Testis (tissue), 3 donors: Measurements from ENCODE around the gene ASCC1. TPM values are rescaled to one million over a fixed set of nuclear protein-coding genes. Genes with fewer than 3 reads are reported as not detected.
"Not testable (repeated sequence)": the region's sequence is repeated elsewhere in the genome, so short reads cannot be mapped to it uniquely, and the experiment has no call there.

Experiments
- DNase-seq: peaks from one replicate; pipeline ENCODE4 v3.0.0-alpha.2; 2019
- H3K27ac ChIP-seq, 2 donors: fragments of 200-600 bp; sonication (generic); one replicate each; pipeline ENCODE4 v1.5.1; 2019
- H3K27me3 ChIP-seq: fragments of 200-600 bp; sonication (generic); one replicate; pipeline ENCODE4 v1.5.1; 2019
- H3K36me3 ChIP-seq: fragments of 200-600 bp; sonication (generic); one replicate; pipeline ENCODE4 v1.5.1; 2017; ENCODE audit warnings: low read depth; ENCODE audit errors: missing control alignments
- H3K4me1 ChIP-seq: fragments of 200-600 bp; sonication (generic); one replicate; pipeline ENCODE4 v1.5.1; 2019
- H3K4me3 ChIP-seq, 2 donors: fragments of 200-600 bp; sonication (generic); one replicate each; pipeline ENCODE4 v1.5.1; 2017 to 2019
- H3K9me3 ChIP-seq: fragments of 200-600 bp; sonication (generic); one replicate; pipeline ENCODE4 v1.5.1; 2017
- CTCF ChIP-seq, 3 experiments: fragments of 450-650 bp in 2 of 3; fragments of 200-600 bp in 1 of 3; sonication (generic) in 1 of 3; IDR thresholded peaks; one replicate each; pipeline ENCODE4 v1.5.1; 2016 to 2019; ENCODE audit warnings: antibody characterized with exemption in 3 of 3, mild to moderate bottlenecking in 2 of 3, moderate library complexity in 1 of 3
- POLR2A ChIP-seq: fragments of 450-650 bp; IDR thresholded peaks from one replicate; pipeline ENCODE4 v1.6.1; 2017; ENCODE audit warnings: antibody characterized with exemption, mild to moderate bottlenecking, moderate library complexity
- WGBS, 2 donors: methylation state at CpG; one replicate each; pipeline ENCODE4 v1.1.5; 2018; 5-methylcytosine and 5-hydroxymethylcytosine counted together
- intact Hi-C: fragments of 100-400 bp; cut with DNase I; formaldehyde crosslinking; loops from one replicate; pipeline ENCODE4 v1.15.1; 2023; ENCODE audit warnings: low total_unique reads
- polyA plus RNA-seq: library from polyadenylated mRNA; stranded (reverse); fragments of 350-450 nt; fragmentation: Illumina TruSeq; extraction: RNeasy Lipid Tissue Mini Kit (QIAGEN cat#74804); gene quantifications from one replicate; pipeline ENCODE4 v1.2.3, GENCODE V29; 2014; ENCODE audit warnings: low read depth, low replicate concordance; ENCODE audit not compliant: insufficient read depth
- total RNA-seq, 2 donors: library from RNA; depleted of rRNA; stranded (reverse); fragments of >200 nt; gene quantifications; one replicate each; pipeline ENCODE4 v1.2.3, GENCODE V29; 2016

ASCC1 gene
- total and polyA plus RNA-seq, 3 donors from 2014 or later: 47.4 to 58.3 (median 48.8) TPM

GRCh38 chr10:72229261-72230251 is 13.5 kb upstream of the ASCC1 start:
- Histone ChIP-seq H3K9me3 (no peaks in the 10 kb centered on the region), H3K4me3 (no peak overlapping the region), H3K27ac (peak overlapping the region in 1 of 2 donors; percentile 12), H3K36me3 (no peaks in the 10 kb centered on the region), H3K27me3 (no peaks in the 10 kb centered on the region), H3K4me1 (peaks cover 14% of the 10 kb centered on the region)
- 59 to 75% methylated on average over 8 of the region's 8 CpGs for WGBS, 2 donors
- no peak for DNase-seq
- intact Hi-C loops: no loop called here
- TF ChIP-seq POLR2A (no peak), CTCF (IDR thresholded peaks at IDR 0.05) (no peak)

GRCh38 chr10:72228318-72228751 is 12.3 kb upstream of the ASCC1 start:
- Histone ChIP-seq H3K4me1 (peaks cover 22% of the 10 kb centered on the region), H3K27ac (peak overlapping the region in 1 of 2 donors; percentile 27), H3K27me3 (no peaks in the 10 kb centered on the region), H3K9me3 (no peaks in the 10 kb centered on the region), H3K36me3 (no peaks in the 10 kb centered on the region), H3K4me3 (no peak overlapping the region)
- intact Hi-C loops: no loop called here
- no peak for DNase-seq
- 64 to 67% methylated on average over 2 of the region's 2 CpGs for WGBS, 2 donors
- TF ChIP-seq POLR2A: no peak
- no peak for TF ChIP-seq CTCF (IDR thresholded peaks at IDR 0.05)

- no peak overlapping the region for H3K4me3 ChIP-seq
- 81 to 87% methylated on average over 6 of the region's 6 CpGs for WGBS, 2 donors
- no peaks in the 10 kb centered on the region for H3K36me3 ChIP-seq
- H3K9me3 ChIP-seq: no peaks in the 10 kb centered on the region
- H3K27ac ChIP-seq: peak overlapping the region in 1 of 2 donors; percentile 27
- DNase-seq: no peak
- intact Hi-C loops: no loop called here
- peaks cover 27% of the 10 kb centered on the region for H3K4me1 ChIP-seq
- TF ChIP-seq POLR2A (no peak), CTCF (IDR thresholded peaks at IDR 0.05) (no peak)
- H3K27me3 ChIP-seq: no peaks in the 10 kb centered on the region
These were observed 11.8 kb upstream of the ASCC1 start for GRCh38 chr10:72227826-72228225.

- DNase-seq: no peak
- no peak for TF ChIP-seq CTCF (IDR thresholded peaks at IDR 0.05)
- no peak for TF ChIP-seq POLR2A
- Histone ChIP-seq H3K27me3 (no peaks in the 10 kb centered on the region), H3K36me3 (no peaks in the 10 kb centered on the region), H3K4me3 (no peak overlapping the region), H3K4me1 (peaks cover 30% of the 10 kb centered on the region), H3K9me3 (no peaks in the 10 kb centered on the region), H3K27ac (no peak overlapping the region)
- intact Hi-C loops: no loop called here
- WGBS, 2 donors: 76 to 77% methylated on average over 6 of the region's 6 CpGs
These were observed 10.4 kb upstream of the ASCC1 start for GRCh38 chr10:72226418-72227027.

- DNase-seq, H3K36me3 ChIP-seq, H3K9me3 ChIP-seq, intact Hi-C loops, H3K27me3 ChIP-seq, H3K4me3 ChIP-seq: not testable (repeated sequence)
- peak overlapping the region; percentile 70 to 78 for H3K27ac ChIP-seq
- H3K4me1 ChIP-seq: peaks cover 31% of the 10 kb centered on the region
- 75 to 92% methylated on average over 6 of the region's 6 CpGs for WGBS, 2 donors
These were observed 8.1 kb upstream of the ASCC1 start for GRCh38 chr10:72224191-72224590.
